Peyer's patch (tissue), 4 donors: ENCODE data around the gene CATSPERZ. TPM values are rescaled to one million over a fixed set of nuclear protein-coding genes. Genes with fewer than 3 reads are reported as not detected.
"Not testable (repeated sequence)": the region's sequence is repeated elsewhere in the genome, so short reads cannot be mapped to it uniquely, and the experiment has no call there.

Experiments
- DNase-seq, 3 donors: peaks; one replicate each; pipeline ENCODE4 v3.0.0-alpha.2; 2017 to 2019
- H3K27ac ChIP-seq, 4 donors: fragments of 200-600 bp; sonication (generic); one replicate each; pipeline ENCODE4 v1.5.1; 2016 to 2019
- H3K27me3 ChIP-seq, 2 donors: fragments of 200-600 bp; sonication (generic); one replicate each; pipeline ENCODE4 v1.5.1; 2019
- H3K36me3 ChIP-seq, 3 donors: fragments of 200-600 bp; sonication (generic); one replicate each; pipeline ENCODE4 v1.5.1; 2016 to 2019
- H3K4me1 ChIP-seq, 4 donors: fragments of 200-600 bp; sonication (generic); one replicate each; pipeline ENCODE4 v1.5.1; 2016 to 2019
- H3K4me3 ChIP-seq, 4 donors: fragments of 200-600 bp; sonication (generic); 1 replicate in 3 of 4; 2 replicates in 1 of 4; pipeline ENCODE4 v1.5.1; 2016 to 2019; ENCODE audit warnings: mild to moderate bottlenecking in 1 of 4
- H3K9me3 ChIP-seq, 4 donors: fragments of 200-600 bp; sonication (generic); one replicate each; pipeline ENCODE4 v1.5.1; 2016 to 2019; ENCODE audit warnings: mild to moderate bottlenecking in 1 of 4
- CTCF ChIP-seq, 6 experiments: fragments of 450-650 bp in 4 of 6; fragments of 200-600 bp in 2 of 6; sonication (generic) in 1 of 6; IDR thresholded peaks; one replicate each; pipeline ENCODE4 v1.5.1; 2017 to 2019; ENCODE audit warnings: antibody characterized with exemption in 6 of 6, mild to moderate bottlenecking in 3 of 6, moderate library complexity in 1 of 6
- POLR2A ChIP-seq, 2 donors: fragments of 450-650 bp; IDR thresholded peaks; one replicate each; pipeline ENCODE4 v1.5.1; 2017; ENCODE audit warnings: antibody characterized with exemption in 2 of 2, mild to moderate bottlenecking in 2 of 2, moderate library complexity in 2 of 2
- total RNA-seq, 4 donors: library from RNA; depleted of rRNA; stranded (reverse); fragments of >200 nt; gene quantifications; one replicate each; pipeline ENCODE4 v1.1.0, GENCODE V29; 2016

CATSPERZ gene
- total RNA-seq, 4 donors from 2014 or later, result 9.9 TPM; not detected in 3

GRCh38 chr11:64323373-64323772 lies 23.2 kb downstream of the CATSPERZ start:
- Histone ChIP-seq H3K4me1 (peaks cover 0 to 36% (median 4%) of the 10 kb centered on the region in 4 donors), H3K4me3 (no peak overlapping the region), H3K27ac (peak overlapping the region in 1 of 4 donors; percentile 9), H3K36me3 (peaks cover 0 to 8% (median 0%) of the 10 kb centered on the region in 3 donors), H3K9me3 (no peaks in the 10 kb centered on the region), H3K27me3 (no peaks in the 10 kb centered on the region)
- DNase-seq, result no peak
- TF ChIP-seq POLR2A (IDR thresholded peaks at IDR 0.05) (no peak), CTCF (IDR thresholded peaks at IDR 0.05) (no peak)

GRCh38 chr11:64323984-64324383 lies 23.8 kb downstream of the CATSPERZ start:
- DNase-seq, H3K27ac ChIP-seq, H3K9me3 ChIP-seq, H3K4me3 ChIP-seq, H3K36me3 ChIP-seq, H3K27me3 ChIP-seq: not testable (repeated sequence)
- H3K4me1 ChIP-seq, result peaks cover 0 to 33% (median 1%) of the 10 kb centered on the region in 4 donors

- TF ChIP-seq CTCF (IDR thresholded peaks at IDR 0.05) (no peak), POLR2A (IDR thresholded peaks at IDR 0.05) (no peak)
- H3K4me3 ChIP-seq, result no peak overlapping the region
- no peak for DNase-seq
- peaks cover 0 to 8% (median 0%) of the 10 kb centered on the region in 3 donors for H3K36me3 ChIP-seq
- peaks cover 0 to 33% (median 1%) of the 10 kb centered on the region in 4 donors for H3K4me1 ChIP-seq
- H3K27me3 ChIP-seq, result no peaks in the 10 kb centered on the region
- no peak overlapping the region for H3K27ac ChIP-seq
- H3K9me3 ChIP-seq, result no peaks in the 10 kb centered on the region
These were observed 24.7 kb downstream of the CATSPERZ start for GRCh38 chr11:64324692-64325469.

- peaks cover 8 to 35% (median 13%) of the 10 kb centered on the region in 4 donors for H3K4me1 ChIP-seq
- TF ChIP-seq POLR2A (IDR thresholded peaks at IDR 0.05) (no peak), CTCF (IDR thresholded peaks at IDR 0.05) (no peak)
- H3K9me3 ChIP-seq, result no peaks in the 10 kb centered on the region
- H3K27ac ChIP-seq, result peak overlapping the region in 1 of 4 donors; percentile 50
- no peak for DNase-seq
- no peaks in the 10 kb centered on the region for H3K27me3 ChIP-seq
- no peak overlapping the region for H3K4me3 ChIP-seq
- no peaks in the 10 kb centered on the region for H3K36me3 ChIP-seq
These were observed 27.2 kb downstream of the CATSPERZ start for GRCh38 chr11:64327375-64327774.

GRCh38 chr11:64327993-64328392 lies 27.8 kb downstream of the CATSPERZ start:
- Histone ChIP-seq H3K9me3 (no peaks in the 10 kb centered on the region), H3K27ac (peak overlapping the region in 1 of 4 donors; percentile 50), H3K27me3 (no peaks in the 10 kb centered on the region), H3K4me1 (peaks cover 8 to 35% (median 14%) of the 10 kb centered on the region in 4 donors), H3K4me3 (no peak overlapping the region), H3K36me3 (no peaks in the 10 kb centered on the region)
- peak in 1 of 3 donors; percentile 48 for DNase-seq
- TF ChIP-seq CTCF (IDR thresholded peaks at IDR 0.05), result no peak
- no peak for TF ChIP-seq POLR2A (IDR thresholded peaks at IDR 0.05)

GRCh38 chr11:64330888-64331287 lies 30.7 kb downstream of the CATSPERZ start:
- TF ChIP-seq POLR2A (IDR thresholded peaks at IDR 0.05), result no peak
- no peak for TF ChIP-seq CTCF (IDR thresholded peaks at IDR 0.05)
- peak in 1 of 3 donors; percentile 44 for DNase-seq
- Histone ChIP-seq H3K9me3 (no peaks in the 10 kb centered on the region), H3K27me3 (no peaks in the 10 kb centered on the region), H3K27ac (peak overlapping the region in 1 of 4 donors; percentile 56), H3K4me3 (no peak overlapping the region), H3K36me3 (no peaks in the 10 kb centered on the region), H3K4me1 (peaks cover 8 to 49% (median 21%) of the 10 kb centered on the region in 4 donors)
